Stomach (tissue), 9 donors: ENCODE results near the gene TAF4. TPM values are rescaled to one million over a fixed set of nuclear protein-coding genes. Genes with fewer than 3 reads are reported as not detected.

Experiments
- DNase-seq, 2 donors: peaks; one replicate each; pipeline versions ENCODE4 v3.0.0 to v3.0.0-alpha.2; 2013 to 2019
- H3K27ac ChIP-seq, 5 donors: fragments of 200-600 bp in 4 of 5; sonication (generic) in 4 of 5; one replicate each; pipeline ENCODE4 v1.5.1; 2013 to 2019; ENCODE audit warnings: mild to moderate bottlenecking in 1 of 5, moderate library complexity in 1 of 5
- H3K27me3 ChIP-seq, 3 donors: fragments of 200-600 bp; sonication (generic); one replicate each; pipeline ENCODE4 v1.5.1; 2017 to 2019; ENCODE audit warnings: mixed run types in 1 of 3
- H3K36me3 ChIP-seq, 4 donors: fragments of 200-600 bp; sonication (generic); 1 replicate in 3 of 4; 2 replicates in 1 of 4; pipeline ENCODE4 v1.5.1; 2016 to 2019
- H3K4me1 ChIP-seq, 4 donors: fragments of 200-600 bp; sonication (generic); one replicate each; pipeline ENCODE4 v1.5.1; 2016 to 2019
- H3K4me3 ChIP-seq, 4 donors: fragments of 200-600 bp; sonication (generic) in 3 of 4; one replicate each; pipeline ENCODE4 v1.5.1; 2016 to 2019; ENCODE audit warnings: mild to moderate bottlenecking in 1 of 4
- H3K9me3 ChIP-seq, 4 donors: fragments of 200-600 bp; sonication (generic); one replicate each; pipeline ENCODE4 v1.5.1; 2016 to 2019
- CTCF ChIP-seq, 7 experiments: fragments of 450-650 bp in 4 of 7; fragments of 200-600 bp in 3 of 7; sonication (generic) in 3 of 7; IDR thresholded peaks; one replicate each; pipeline ENCODE4 v1.5.1; 2016 to 2019; ENCODE audit warnings: antibody characterized with exemption in 7 of 7, control low read depth in 2 of 7, mild to moderate bottlenecking in 1 of 7
- EP300 ChIP-seq: sonication (generic); formaldehyde crosslinking; IDR thresholded peaks from one replicate; pipeline ENCODE4 v1.6.1; 2017; ENCODE audit warnings: antibody characterized with exemption
- POLR2A ChIP-seq, 4 donors: fragments of 450-650 bp; IDR thresholded peaks; one replicate each; pipeline ENCODE4 v1.6.1; 2016; ENCODE audit warnings: antibody characterized with exemption in 4 of 4, control low read depth in 2 of 4, mild to moderate bottlenecking in 1 of 4, moderate library complexity in 1 of 4
- POLR2AphosphoS5 ChIP-seq, 3 donors: sonication (generic); formaldehyde crosslinking; IDR thresholded peaks; one replicate each; pipeline ENCODE4 v1.6.1; 2016; ENCODE audit warnings: antibody characterized with exemption in 3 of 3
- WGBS, 5 donors: extraction: QIAGEN DNeasy Blood & Tissue Kit in 3 of 5; methylation state at CpG; one replicate each; pipeline versions ENCODE4 v1.1.5 to v1.1.7; 2013 to 2018; 5-methylcytosine and 5-hydroxymethylcytosine counted together
- intact Hi-C: fragments of 100-400 bp; cut with DNase I; formaldehyde crosslinking; loops from one replicate; pipeline ENCODE4 v1.15.1; 2023; ENCODE audit warnings: low total_unique reads
- polyA plus RNA-seq, 3 donors: library from polyadenylated mRNA; stranded (reverse); fragments of 200-250 nt; gene quantifications; one replicate each; pipeline ENCODE4 v1.2.3, GENCODE V29; 2013
- total RNA-seq, 5 donors: library from RNA; depleted of rRNA; stranded (reverse); fragments of >200 nt; gene quantifications; one replicate each; pipeline versions ENCODE4 v1.1.0 to v1.2.3, GENCODE V29; 2014 to 2016
- donor health status: healthy with polysubstance abuse.
- donor health status: Bipolar disorder and iron deficiency.
- donor health status: healthy.

TAF4 gene
- total and polyA plus RNA-seq, 8 donors: 3.2 to 33.9 (median 11.2) TPM

DNA sequence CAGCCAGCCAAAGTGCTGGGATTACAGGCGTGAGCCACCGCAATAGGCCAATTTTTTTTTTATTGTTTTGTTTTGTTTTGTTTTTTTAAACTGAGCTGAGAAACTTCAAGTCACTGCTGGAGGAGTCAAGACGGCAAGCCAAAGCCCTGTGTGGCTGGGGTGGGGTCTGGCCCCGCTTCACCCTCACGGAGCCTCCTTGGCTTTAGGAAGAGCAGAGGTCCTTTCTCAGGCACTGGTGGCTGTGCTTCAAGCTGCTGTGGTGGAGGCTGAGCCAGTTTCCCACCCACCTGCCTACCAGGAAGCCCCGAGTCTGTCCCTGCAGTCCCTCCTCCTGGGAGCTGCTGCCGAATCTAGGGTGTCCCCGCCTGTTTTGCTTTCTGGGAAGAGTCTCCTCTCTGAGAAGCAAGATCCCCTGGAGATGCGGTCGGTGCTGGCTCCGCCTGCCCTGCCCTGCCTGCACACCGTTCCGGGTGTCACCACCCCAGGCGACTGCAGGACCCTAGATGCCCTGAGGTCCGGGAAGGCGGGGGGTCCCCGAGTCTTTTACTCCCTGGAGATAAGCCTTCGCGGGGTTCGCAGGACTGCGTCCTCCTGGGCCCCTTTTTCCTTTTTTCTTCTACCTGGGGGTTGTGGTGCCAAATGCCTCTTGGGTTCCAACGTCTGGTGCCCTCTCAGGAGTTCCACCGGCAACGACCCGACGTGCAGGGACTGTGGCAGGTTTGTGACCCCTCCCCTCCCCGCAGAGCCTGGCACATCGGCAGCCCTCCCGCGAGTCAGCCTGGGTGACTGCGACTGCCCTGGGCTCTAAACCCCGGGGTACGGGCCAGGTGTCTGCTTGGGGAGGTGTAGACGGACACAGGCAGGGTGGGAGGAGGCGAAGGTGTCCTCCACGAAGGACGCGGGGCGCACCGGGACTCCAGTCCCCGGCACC, 100.7 kb downstream of the TAF4 start:
- 24 to 39% (median 30%) methylated on average over 31 to 41 of the region's 41 CpGs for WGBS, 5 donors
- DNase-seq: no peak
- TF ChIP-seq POLR2A (IDR thresholded peaks at IDR 0.05) (no peak), CTCF (IDR thresholded peaks at IDR 0.05) (no peak), POLR2AphosphoS5 (IDR thresholded peaks at IDR 0.05) (no peak), EP300 (no peak)

GRCh38 chr20:61963885-61964674, 101.6 kb downstream of the TAF4 start:
- Histone ChIP-seq H3K9me3 (no peaks in the 10 kb centered on the region), H3K27me3 (peaks cover 11 to 46% (median 24%) of the 10 kb centered on the region in 3 donors), H3K27ac (no peak overlapping the region), H3K4me3 (no peak overlapping the region), H3K4me1 (peaks cover 0 to 14% (median 8%) of the 10 kb centered on the region in 4 donors), H3K36me3 (no peaks in the 10 kb centered on the region)
- WGBS, 5 donors: 83 to 92% (median 88%) methylated on average over 8 of the region's 8 CpGs
- no peak for TF ChIP-seq POLR2A (IDR thresholded peaks at IDR 0.05)
- no peak for TF ChIP-seq EP300
- TF ChIP-seq POLR2AphosphoS5 (IDR thresholded peaks at IDR 0.05): no peak
- no peak for TF ChIP-seq CTCF (IDR thresholded peaks at IDR 0.05)
- intact Hi-C loops: no loop called here
- no peak for DNase-seq

More for the DNA sequence above, 100.7 kb downstream of the TAF4 start:
- Histone ChIP-seq H3K4me1 (peaks cover 0 to 14% (median 8%) of the 10 kb centered on the region in 4 donors), H3K4me3 (no peak overlapping the region), H3K9me3 (no peaks in the 10 kb centered on the region), H3K27ac (no peak overlapping the region), H3K27me3 (peaks cover 11 to 47% (median 24%) of the 10 kb centered on the region in 3 donors), H3K36me3 (no peaks in the 10 kb centered on the region)
- intact Hi-C loops: no loop called here

DNA sequence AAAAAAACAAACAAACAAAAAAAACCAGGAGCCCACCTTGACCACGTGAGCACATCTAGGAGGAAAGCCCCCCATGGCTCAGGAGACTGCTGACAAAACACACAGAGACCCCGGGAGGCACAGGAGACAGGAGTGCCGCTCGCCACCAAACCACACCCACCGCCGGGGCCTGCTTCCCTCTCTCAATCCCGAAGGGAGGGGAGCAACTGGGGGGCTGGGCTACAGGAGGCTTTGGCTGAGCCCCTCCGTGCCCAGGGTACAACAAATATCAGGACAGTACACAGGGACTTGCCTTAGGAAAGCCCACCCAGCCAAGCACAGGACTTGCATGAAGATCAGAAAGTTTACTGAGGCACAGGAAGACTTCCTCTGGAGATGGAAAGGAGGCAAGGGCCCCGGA, 102.5 kb downstream of the TAF4 start:
- H3K27ac ChIP-seq: no peak overlapping the region
- TF ChIP-seq POLR2AphosphoS5 (IDR thresholded peaks at IDR 0.05): no peak
- no peak for TF ChIP-seq CTCF (IDR thresholded peaks at IDR 0.05)
- no peak for TF ChIP-seq POLR2A (IDR thresholded peaks at IDR 0.05)
- no peak for TF ChIP-seq EP300
- DNase-seq: no peak
- WGBS, 5 donors: 67 to 85% (median 72%) methylated on average over 8 to 9 of the region's 9 CpGs
- intact Hi-C loops: no loop called here
- H3K4me1 ChIP-seq: peaks cover 0 to 14% (median 8%) of the 10 kb centered on the region in 4 donors
- no peaks in the 10 kb centered on the region for H3K36me3 ChIP-seq
- H3K4me3 ChIP-seq: no peak overlapping the region
- H3K9me3 ChIP-seq: no peaks in the 10 kb centered on the region
- H3K27me3 ChIP-seq: peaks cover 11 to 37% (median 24%) of the 10 kb centered on the region in 3 donors

- Histone ChIP-seq H3K36me3 (no peaks in the 10 kb centered on the region), H3K4me1 (peaks cover 0 to 25% (median 15%) of the 10 kb centered on the region in 4 donors), H3K9me3 (no peaks in the 10 kb centered on the region), H3K27ac (no peak overlapping the region), H3K27me3 (peaks cover 5 to 17% (median 12%) of the 10 kb centered on the region in 3 donors), H3K4me3 (no peak overlapping the region)
- no peak for DNase-seq
- WGBS, 5 donors: 89 to 93% (median 90%) methylated on average over 12 of the region's 12 CpGs
- intact Hi-C loops: no loop called here
- TF ChIP-seq EP300 (no peak), CTCF (IDR thresholded peaks at IDR 0.05) (no peak), POLR2AphosphoS5 (IDR thresholded peaks at IDR 0.05) (no peak), POLR2A (IDR thresholded peaks at IDR 0.05) (no peak)
Measured at GRCh38 chr20:61960836-61961235, 104.8 kb downstream of the TAF4 start.
